Lower lobe of right lung (tissue), 2 donors: ENCODE results near the gene CELSR3. TPM values are rescaled to one million over a fixed set of nuclear protein-coding genes. Genes with fewer than 3 reads are reported as not detected.

Experiments used
- ATAC-seq, 2 donors: fragments of 200-7000 bp; cut with Tn5 transposase; one replicate each; pipeline ENCODE4 v1.9.1; 2020 to 2022; ENCODE audit warnings: mild to moderate bottlenecking in 2 of 2, moderate library complexity in 2 of 2
- DNase-seq: peaks from one replicate; pipeline ENCODE4 v3.0.0-alpha.2; 2020
- H3K27ac ChIP-seq: fragments of 200-600 bp; one replicate; pipeline ENCODE4 v1.8.0; 2022
- H3K27me3 ChIP-seq: fragments of 200-600 bp; one replicate; pipeline ENCODE4 v1.8.0; 2022; ENCODE audit warnings: low read depth
- H3K36me3 ChIP-seq: fragments of 200-600 bp; one replicate; pipeline ENCODE4 v1.8.0; 2022; ENCODE audit warnings: mild to moderate bottlenecking
- H3K4me1 ChIP-seq: fragments of 200-600 bp; one replicate; pipeline ENCODE4 v1.8.0; 2022
- H3K4me3 ChIP-seq: fragments of 200-600 bp; one replicate; pipeline ENCODE4 v1.8.0; 2022; ENCODE audit warnings: mild to moderate bottlenecking
- H3K9me3 ChIP-seq: fragments of 200-600 bp; one replicate; pipeline ENCODE4 v1.8.0; 2022
- CTCF ChIP-seq: fragments of 200-600 bp; IDR thresholded peaks from one replicate; pipeline ENCODE4 v1.8.0; 2022; ENCODE audit warnings: antibody characterized with exemption, mild to moderate bottlenecking
- intact Hi-C: fragments of 100-400 bp; cut with DNase I; formaldehyde crosslinking; loops from one replicate; pipeline ENCODE4 v1.11.0; 2022
- total RNA-seq: library from RNA; stranded (reverse); fragmentation: NEBNext Ultra II Directional; extraction: Animal tissue kit (Norgen Biotek cat#: 25700); gene quantifications from one replicate; pipeline ENCODE4 v1.2.1, GENCODE V29; 2021
- donor health status: DM: no; HTN: yes; CAD: no; lungs with severe emphysema.

The CELSR3 gene
- total RNA-seq, 1 donor from 2014 or later: 1.0 TPM

- Histone ChIP-seq H3K27me3 (no peaks in the 10 kb centered on the region), H3K4me3 (no peak overlapping the region), H3K27ac (no peak overlapping the region), H3K9me3 (no peaks in the 10 kb centered on the region), H3K4me1 (no peaks in the 10 kb centered on the region), H3K36me3 (peaks cover 86% of the 10 kb centered on the region)
- TF ChIP-seq CTCF: no peak
- ATAC-seq (no peak), DNase-seq (no peak)
- intact Hi-C loops: no loop called here
These were observed 61.7 kb downstream of the CELSR3 start for GRCh38 chr3:48600711-48601621.

- DNase-seq: no peak
- H3K4me1 ChIP-seq: no peaks in the 10 kb centered on the region
- intact Hi-C loops: no loop called here
- ATAC-seq: no peak
- no peak overlapping the region for H3K27ac ChIP-seq
- H3K36me3 ChIP-seq: peaks cover 73% of the 10 kb centered on the region
- no peak for TF ChIP-seq CTCF
- H3K9me3 ChIP-seq: no peaks in the 10 kb centered on the region
- peaks cover 5% of the 10 kb centered on the region for H3K27me3 ChIP-seq
- no peak overlapping the region for H3K4me3 ChIP-seq
These were observed 63.0 kb downstream of the CELSR3 start for GRCh38 chr3:48599509-48600285.

GRCh38 chr3:48599077-48599501 is 63.6 kb downstream of the CELSR3 start:
- Histone ChIP-seq H3K27ac (peak overlapping the region; percentile 60), H3K9me3 (no peaks in the 10 kb centered on the region), H3K4me3 (no peak overlapping the region), H3K36me3 (peaks cover 67% of the 10 kb centered on the region), H3K4me1 (no peaks in the 10 kb centered on the region), H3K27me3 (peaks cover 10% of the 10 kb centered on the region)
- intact Hi-C loops: no loop called here
- DNase-seq: no peak
- ATAC-seq: no peak
- TF ChIP-seq CTCF: no peak

- no peak overlapping the region for H3K4me3 ChIP-seq
- peaks cover 16% of the 10 kb centered on the region for H3K27me3 ChIP-seq
- intact Hi-C loops: no loop called here
- H3K9me3 ChIP-seq: no peaks in the 10 kb centered on the region
- peaks cover 61% of the 10 kb centered on the region for H3K36me3 ChIP-seq
- no peak for TF ChIP-seq CTCF
- peak; percentile 6 to 13 for ATAC-seq
- DNase-seq: no peak
- peak overlapping the region; percentile 60 for H3K27ac ChIP-seq
- H3K4me1 ChIP-seq: no peaks in the 10 kb centered on the region
These were observed 64.2 kb downstream of the CELSR3 start for GRCh38 chr3:48598323-48599076.

- ATAC-seq (no peak), DNase-seq (no peak)
- H3K27me3 ChIP-seq: peaks cover 21% of the 10 kb centered on the region
- no peak overlapping the region for H3K27ac ChIP-seq
- no peak overlapping the region for H3K4me3 ChIP-seq
- H3K36me3 ChIP-seq: peaks cover 50% of the 10 kb centered on the region
- TF ChIP-seq CTCF: no peak
- intact Hi-C loops: no loop called here
- no peaks in the 10 kb centered on the region for H3K9me3 ChIP-seq
- H3K4me1 ChIP-seq: no peaks in the 10 kb centered on the region
These were observed 65.3 kb downstream of the CELSR3 start for GRCh38 chr3:48597408-48597800.
